ENCODE data around the gene UNC79. TPM values are rescaled to one million over a fixed set of nuclear protein-coding genes. Genes with fewer than 3 reads are reported as not detected.

UNC79 gene
- total and polyA plus RNA-seq, 3 experiments from 2014 or later: 0.07 TPM; not detected in 2

DNA sequence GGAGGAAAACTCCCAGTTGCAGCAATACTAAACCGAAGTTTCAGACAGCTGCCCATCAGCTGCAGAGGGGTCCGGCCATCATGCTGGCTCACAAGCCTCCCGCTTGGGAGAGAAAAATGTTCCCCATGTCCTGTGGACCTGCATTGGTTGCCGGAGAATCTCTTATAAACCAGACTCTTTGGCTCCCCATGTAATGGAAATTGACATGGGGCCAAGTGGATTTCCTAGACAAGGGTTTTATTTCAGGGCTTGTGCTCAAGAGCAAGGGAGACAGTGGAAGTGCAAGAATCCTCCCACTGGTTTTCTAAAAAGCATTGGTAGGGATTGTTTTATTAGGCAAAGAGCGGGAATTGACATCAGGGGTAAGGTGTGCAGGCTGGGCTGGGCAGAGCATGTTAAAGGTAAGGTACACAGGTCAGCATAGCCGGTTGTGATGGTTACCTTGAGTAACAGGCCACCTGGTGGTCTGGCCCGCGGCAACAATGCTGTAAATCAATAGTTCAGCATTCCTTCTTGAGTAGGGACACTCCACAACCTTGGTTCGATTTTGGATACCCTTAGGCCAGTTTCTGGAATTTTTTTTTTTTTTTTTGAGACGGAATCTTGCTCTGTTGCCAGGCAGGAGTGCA is 135.4 kb downstream of the UNC79 start:
- Mint-ChIP-seq H3K27me3 (peaks cover 4 to 26% of the 10 kb centered on the region in 2 donors), H3K27ac (no peak overlapping the region), H3K4me3 (no peak overlapping the region), H3K9me3 (peaks cover 0 to 7% (median 0%) of the 10 kb centered on the region in 5 donors), H3K36me3 (no peaks in the 10 kb centered on the region), H3K4me1 (no peaks in the 10 kb centered on the region)
- no peaks in the 10 kb centered on the region for H3K9me3 ChIP-seq (ENCODE audit: low read length)
- no peak overlapping the region for H3K27ac ChIP-seq (ENCODE audit: low read depth, low read length)
- no peak for DNase-seq
- no peaks in the 10 kb centered on the region for H3K36me3 ChIP-seq (ENCODE audit: insufficient read depth, low read length)
- no peaks in the 10 kb centered on the region for H3K27me3 ChIP-seq (ENCODE audit: insufficient read depth, low read length, poor library complexity, severe bottlenecking)
- ChIA-PET POLR2A (no interaction called here), CTCF (no interaction called here)
- no peaks in the 10 kb centered on the region for H3K4me1 ChIP-seq (ENCODE audit: insufficient read depth, low read length)
- no peak overlapping the region for H3K4me3 ChIP-seq (ENCODE audit: low read length)

- Mint-ChIP-seq H3K4me1 (no peaks in the 10 kb centered on the region), H3K9me3 (no peaks in the 10 kb centered on the region), H3K27me3 (peaks cover 9 to 33% of the 10 kb centered on the region in 2 donors), H3K4me3 (no peak overlapping the region), H3K27ac (no peak overlapping the region), H3K36me3 (no peaks in the 10 kb centered on the region)
- DNase-seq: no peak
- Histone ChIP-seq H3K4me1 (ENCODE audit: insufficient read depth, low read length) (no peaks in the 10 kb centered on the region), H3K9me3 (ENCODE audit: low read length) (no peaks in the 10 kb centered on the region), H3K27me3 (ENCODE audit: insufficient read depth, low read length, poor library complexity, severe bottlenecking) (no peaks in the 10 kb centered on the region), H3K36me3 (ENCODE audit: insufficient read depth, low read length) (no peaks in the 10 kb centered on the region), H3K4me3 (ENCODE audit: low read length) (no peak overlapping the region), H3K27ac (ENCODE audit: low read depth, low read length) (no peak overlapping the region)
- POLR2A ChIA-PET: no interaction called here
- CTCF ChIA-PET: no interaction called here
Measured at GRCh38 chr14:93571275-93571674, 140.5 kb downstream of the UNC79 start.

GRCh38 chr14:93579178-93579577 is 148.4 kb downstream of the UNC79 start:
- H3K4me3 ChIP-seq (ENCODE audit: low read length): no peak overlapping the region
- POLR2A ChIA-PET: no interaction called here
- H3K4me1 ChIP-seq (ENCODE audit: insufficient read depth, low read length): no peaks in the 10 kb centered on the region
- DNase-seq: no peak
- H3K27me3 ChIP-seq (ENCODE audit: insufficient read depth, low read length, poor library complexity, severe bottlenecking): no peaks in the 10 kb centered on the region
- H3K27ac ChIP-seq (ENCODE audit: low read depth, low read length): no peak overlapping the region
- H3K27ac Mint-ChIP-seq: no peak overlapping the region
- H3K4me3 Mint-ChIP-seq: no peak overlapping the region
- H3K9me3 ChIP-seq (ENCODE audit: low read length): no peaks in the 10 kb centered on the region
- H3K36me3 Mint-ChIP-seq: no peaks in the 10 kb centered on the region
- CTCF ChIA-PET: no interaction called here
- H3K36me3 ChIP-seq (ENCODE audit: insufficient read depth, low read length): no peaks in the 10 kb centered on the region
- H3K27me3 Mint-ChIP-seq: peaks cover 10 to 13% of the 10 kb centered on the region in 2 donors
- no peaks in the 10 kb centered on the region for H3K4me1 Mint-ChIP-seq
- H3K9me3 Mint-ChIP-seq: peaks cover 0 to 2% (median 0%) of the 10 kb centered on the region in 5 donors

- Mint-ChIP-seq H3K4me3 (no peak overlapping the region), H3K9me3 (peaks cover 0 to 2% (median 0%) of the 10 kb centered on the region in 5 donors), H3K27ac (no peak overlapping the region), H3K27me3 (peaks cover 9 to 10% of the 10 kb centered on the region in 2 donors), H3K36me3 (no peaks in the 10 kb centered on the region), H3K4me1 (no peaks in the 10 kb centered on the region)
- H3K27me3 ChIP-seq (ENCODE audit: insufficient read depth, low read length, poor library complexity, severe bottlenecking): no peaks in the 10 kb centered on the region
- POLR2A ChIA-PET: no interaction called here
- CTCF ChIA-PET: no interaction called here
- no peak overlapping the region for H3K27ac ChIP-seq (ENCODE audit: low read depth, low read length)
- H3K4me3 ChIP-seq (ENCODE audit: low read length): no peak overlapping the region
- DNase-seq: no peak
- H3K4me1 ChIP-seq (ENCODE audit: insufficient read depth, low read length): no peaks in the 10 kb centered on the region
- no peaks in the 10 kb centered on the region for H3K9me3 ChIP-seq (ENCODE audit: low read length)
- no peaks in the 10 kb centered on the region for H3K36me3 ChIP-seq (ENCODE audit: insufficient read depth, low read length)
Measured at GRCh38 chr14:93582516-93582915, 151.8 kb downstream of the UNC79 start.

DNA sequence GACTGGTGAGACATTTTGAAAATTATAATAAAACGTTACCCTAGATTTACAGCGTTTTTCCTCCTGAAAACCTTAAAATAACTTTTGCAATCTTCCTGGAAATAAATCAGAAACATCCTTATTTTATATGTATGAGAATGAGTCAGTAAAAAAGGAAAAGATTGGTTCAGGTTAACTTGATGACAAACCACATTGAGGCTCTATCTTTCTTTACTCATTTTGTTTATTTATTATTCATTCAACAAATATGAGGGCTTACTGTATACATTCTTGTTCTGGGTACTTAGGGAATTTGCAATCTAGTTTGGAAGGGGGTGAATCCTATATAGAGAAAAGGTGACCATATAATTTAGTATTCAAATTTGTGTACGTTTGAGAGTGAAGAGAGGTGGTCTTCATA is 156.6 kb downstream of the UNC79 start:
- Mint-ChIP-seq H3K36me3 (no peaks in the 10 kb centered on the region), H3K4me1 (no peaks in the 10 kb centered on the region), H3K27ac (no peak overlapping the region), H3K27me3 (peaks cover 5 to 15% of the 10 kb centered on the region in 2 donors), H3K4me3 (no peak overlapping the region), H3K9me3 (peaks cover 0 to 2% (median 0%) of the 10 kb centered on the region in 5 donors)
- CTCF ChIA-PET: no interaction called here
- no peak overlapping the region for H3K4me3 ChIP-seq (ENCODE audit: low read length)
- no peak overlapping the region for H3K27ac ChIP-seq (ENCODE audit: low read depth, low read length)
- no peak for DNase-seq
- H3K36me3 ChIP-seq (ENCODE audit: insufficient read depth, low read length): no peaks in the 10 kb centered on the region
- POLR2A ChIA-PET: no interaction called here
- no peaks in the 10 kb centered on the region for H3K9me3 ChIP-seq (ENCODE audit: low read length)
- no peaks in the 10 kb centered on the region for H3K27me3 ChIP-seq (ENCODE audit: insufficient read depth, low read length, poor library complexity, severe bottlenecking)
- H3K4me1 ChIP-seq (ENCODE audit: insufficient read depth, low read length): no peaks in the 10 kb centered on the region

- Histone ChIP-seq H3K27ac (ENCODE audit: low read depth, low read length) (no peak overlapping the region), H3K4me1 (ENCODE audit: insufficient read depth, low read length) (no peaks in the 10 kb centered on the region), H3K36me3 (ENCODE audit: insufficient read depth, low read length) (no peaks in the 10 kb centered on the region), H3K4me3 (ENCODE audit: low read length) (no peak overlapping the region), H3K9me3 (ENCODE audit: low read length) (no peaks in the 10 kb centered on the region), H3K27me3 (ENCODE audit: insufficient read depth, low read length, poor library complexity, severe bottlenecking) (no peaks in the 10 kb centered on the region)
- Mint-ChIP-seq H3K36me3 (no peaks in the 10 kb centered on the region), H3K4me3 (no peak overlapping the region), H3K9me3 (peaks cover 0 to 2% (median 0%) of the 10 kb centered on the region in 5 donors), H3K27ac (no peak overlapping the region), H3K4me1 (no peaks in the 10 kb centered on the region), H3K27me3 (peaks cover 22 to 24% of the 10 kb centered on the region in 2 donors)
- DNase-seq: no peak
- POLR2A ChIA-PET: no interaction called here
- CTCF ChIA-PET: no interaction called here
Measured at GRCh38 chr14:93591506-93591905, 160.8 kb downstream of the UNC79 start.

GRCh38 chr14:93592786-93593185 is 162.0 kb downstream of the UNC79 start:
- Mint-ChIP-seq H3K9me3 (peaks cover 0 to 2% (median 0%) of the 10 kb centered on the region in 5 donors), H3K4me1 (no peaks in the 10 kb centered on the region), H3K4me3 (no peak overlapping the region), H3K36me3 (no peaks in the 10 kb centered on the region), H3K27ac (no peak overlapping the region), H3K27me3 (peaks cover 22% of the 10 kb centered on the region in 2 donors)
- ChIA-PET POLR2A (no interaction called here), CTCF (no interaction called here)
- H3K27me3 ChIP-seq (ENCODE audit: insufficient read depth, low read length, poor library complexity, severe bottlenecking): no peaks in the 10 kb centered on the region
- H3K4me1 ChIP-seq (ENCODE audit: insufficient read depth, low read length): no peaks in the 10 kb centered on the region
- no peaks in the 10 kb centered on the region for H3K36me3 ChIP-seq (ENCODE audit: insufficient read depth, low read length)
- no peak overlapping the region for H3K4me3 ChIP-seq (ENCODE audit: low read length)
- no peak for DNase-seq
- no peaks in the 10 kb centered on the region for H3K9me3 ChIP-seq (ENCODE audit: low read length)
- H3K27ac ChIP-seq (ENCODE audit: low read depth, low read length): no peak overlapping the region

DNA sequence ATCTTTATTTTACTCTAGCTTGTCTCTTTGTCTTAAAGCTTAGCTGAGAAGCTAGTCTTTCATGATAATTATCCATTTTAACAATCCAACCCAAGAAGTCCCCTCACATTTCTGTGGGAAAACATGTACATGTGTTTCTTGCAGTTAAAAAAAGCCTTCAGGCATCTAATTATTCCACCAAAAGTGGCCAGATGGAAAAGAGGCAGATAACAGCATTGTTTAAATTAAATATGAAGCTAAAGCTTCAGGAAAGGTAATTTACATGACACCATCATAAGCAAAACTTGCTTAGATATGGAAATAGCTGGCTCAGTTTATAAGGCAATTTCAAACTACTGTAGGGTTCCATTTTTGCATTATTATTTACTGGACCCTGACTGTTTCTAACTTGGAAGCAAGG is 175.4 kb downstream of the UNC79 start:
- POLR2A ChIA-PET: no interaction called here
- Histone ChIP-seq H3K27ac (ENCODE audit: low read depth, low read length) (no peak overlapping the region), H3K36me3 (ENCODE audit: insufficient read depth, low read length) (no peaks in the 10 kb centered on the region), H3K27me3 (ENCODE audit: insufficient read depth, low read length, poor library complexity, severe bottlenecking) (no peaks in the 10 kb centered on the region), H3K4me3 (ENCODE audit: low read length) (no peak overlapping the region), H3K9me3 (ENCODE audit: low read length) (no peaks in the 10 kb centered on the region), H3K4me1 (ENCODE audit: insufficient read depth, low read length) (no peaks in the 10 kb centered on the region)
- H3K36me3 Mint-ChIP-seq: no peaks in the 10 kb centered on the region
- peaks cover 0 to 5% (median 0%) of the 10 kb centered on the region in 5 donors for H3K9me3 Mint-ChIP-seq
- no peak overlapping the region for H3K27ac Mint-ChIP-seq
- no peaks in the 10 kb centered on the region for H3K4me1 Mint-ChIP-seq
- CTCF ChIA-PET: no interaction called here
- no peak overlapping the region for H3K4me3 Mint-ChIP-seq
- H3K27me3 Mint-ChIP-seq: peaks cover 10 to 54% of the 10 kb centered on the region in 2 donors
- DNase-seq: no peak

Data from CD8-positive, alpha-beta memory T cell (primary cell).